ENCODE data around the gene PTPRJ.

DNA sequence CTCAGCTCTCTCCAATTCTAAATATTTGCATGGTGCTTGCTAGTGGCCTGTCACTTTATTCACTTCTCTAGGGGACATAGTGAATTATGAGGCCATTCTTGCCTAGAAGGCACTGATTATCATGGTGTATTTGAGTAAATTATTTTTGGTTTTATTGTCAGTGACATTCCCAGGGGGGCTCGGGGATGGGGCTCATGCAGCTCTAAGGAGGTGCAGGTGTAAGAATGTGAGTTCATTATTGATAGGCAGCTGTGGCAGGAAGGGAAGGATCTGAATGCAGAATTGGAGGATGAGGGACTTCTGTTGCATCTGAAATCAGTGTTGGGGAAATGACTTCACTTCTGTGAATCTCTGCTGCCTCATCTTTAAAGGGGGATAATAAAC lies 182.5 kb downstream of the PTPRJ start:
- no peak for TF ChIP-seq HOXA3 (CRISPR knock-in tag; IDR thresholded peaks at IDR 0.05)
- TF ChIP-seq POLR2AphosphoS2 (IDR thresholded peaks at IDR 0.05; ENCODE audit: low read depth, low read length), result no peak
- no peak for TF ChIP-seq CREB1 (IDR thresholded peaks at IDR 0.05)
- TF ChIP-seq CREB1 (CRISPR knock-in tag; IDR thresholded peaks at IDR 0.05), result no peak
